AG09319 (cell line): Measurements from ENCODE around the gene DGKH.

ENCODE experiments used
- DNase-seq: peaks from one replicate; pipeline ENCODE4 v3.0.0-alpha.2; 2010; ENCODE audit warnings: low read depth; ENCODE audit errors: extremely low read depth
- CTCF ChIP-seq: IDR thresholded peaks from 2 replicates; pipeline ENCODE4 v1.5.1; 2011; ENCODE audit warnings: low read depth, mild to moderate bottlenecking, inconsistent platforms, low read length, moderate library complexity

DGKH gene, protein sequence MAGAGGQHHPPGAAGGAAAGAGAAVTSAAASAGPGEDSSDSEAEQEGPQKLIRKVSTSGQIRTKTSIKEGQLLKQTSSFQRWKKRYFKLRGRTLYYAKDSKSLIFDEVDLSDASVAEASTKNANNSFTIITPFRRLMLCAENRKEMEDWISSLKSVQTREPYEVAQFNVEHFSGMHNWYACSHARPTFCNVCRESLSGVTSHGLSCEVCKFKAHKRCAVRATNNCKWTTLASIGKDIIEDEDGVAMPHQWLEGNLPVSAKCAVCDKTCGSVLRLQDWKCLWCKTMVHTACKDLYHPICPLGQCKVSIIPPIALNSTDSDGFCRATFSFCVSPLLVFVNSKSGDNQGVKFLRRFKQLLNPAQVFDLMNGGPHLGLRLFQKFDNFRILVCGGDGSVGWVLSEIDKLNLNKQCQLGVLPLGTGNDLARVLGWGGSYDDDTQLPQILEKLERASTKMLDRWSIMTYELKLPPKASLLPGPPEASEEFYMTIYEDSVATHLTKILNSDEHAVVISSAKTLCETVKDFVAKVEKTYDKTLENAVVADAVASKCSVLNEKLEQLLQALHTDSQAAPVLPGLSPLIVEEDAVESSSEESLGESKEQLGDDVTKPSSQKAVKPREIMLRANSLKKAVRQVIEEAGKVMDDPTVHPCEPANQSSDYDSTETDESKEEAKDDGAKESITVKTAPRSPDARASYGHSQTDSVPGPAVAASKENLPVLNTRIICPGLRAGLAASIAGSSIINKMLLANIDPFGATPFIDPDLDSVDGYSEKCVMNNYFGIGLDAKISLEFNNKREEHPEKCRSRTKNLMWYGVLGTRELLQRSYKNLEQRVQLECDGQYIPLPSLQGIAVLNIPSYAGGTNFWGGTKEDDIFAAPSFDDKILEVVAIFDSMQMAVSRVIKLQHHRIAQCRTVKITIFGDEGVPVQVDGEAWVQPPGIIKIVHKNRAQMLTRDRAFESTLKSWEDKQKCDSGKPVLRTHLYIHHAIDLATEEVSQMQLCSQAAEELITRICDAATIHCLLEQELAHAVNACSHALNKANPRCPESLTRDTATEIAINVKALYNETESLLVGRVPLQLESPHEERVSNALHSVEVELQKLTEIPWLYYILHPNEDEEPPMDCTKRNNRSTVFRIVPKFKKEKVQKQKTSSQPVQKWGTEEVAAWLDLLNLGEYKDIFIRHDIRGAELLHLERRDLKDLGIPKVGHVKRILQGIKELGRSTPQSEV

GRCh38 chr13:42048342-42048683 lies at the start of gene DGKH:
TSS of gene DGKH (plus strand) at chr13:42048648. CDS start at chr13:42048774, 126 bp downstream.
- DNase-seq, result no peak
- TF ChIP-seq CTCF, result no peak

DNA sequence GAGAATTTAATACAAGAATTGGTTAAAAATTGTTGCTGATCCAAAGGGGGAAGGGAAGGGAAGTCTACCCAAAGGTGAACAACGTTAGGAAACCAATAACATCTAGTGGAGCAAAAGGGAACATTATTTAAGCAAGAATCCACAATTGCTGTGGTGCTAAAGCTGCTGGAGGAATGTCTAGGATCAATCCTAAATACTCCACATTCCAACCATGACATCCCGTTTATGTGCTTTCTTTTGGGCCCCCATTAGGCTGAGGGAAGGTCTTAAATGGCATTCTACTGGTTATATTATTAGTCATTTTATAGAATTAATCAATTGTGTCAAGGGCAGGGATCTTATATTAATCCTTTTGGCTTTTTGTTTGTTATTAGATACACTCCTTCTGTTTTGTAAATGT lies 47.6 kb upstream of the DGKH start:
- TF ChIP-seq CTCF, result no peak
- no peak for DNase-seq

DNA sequence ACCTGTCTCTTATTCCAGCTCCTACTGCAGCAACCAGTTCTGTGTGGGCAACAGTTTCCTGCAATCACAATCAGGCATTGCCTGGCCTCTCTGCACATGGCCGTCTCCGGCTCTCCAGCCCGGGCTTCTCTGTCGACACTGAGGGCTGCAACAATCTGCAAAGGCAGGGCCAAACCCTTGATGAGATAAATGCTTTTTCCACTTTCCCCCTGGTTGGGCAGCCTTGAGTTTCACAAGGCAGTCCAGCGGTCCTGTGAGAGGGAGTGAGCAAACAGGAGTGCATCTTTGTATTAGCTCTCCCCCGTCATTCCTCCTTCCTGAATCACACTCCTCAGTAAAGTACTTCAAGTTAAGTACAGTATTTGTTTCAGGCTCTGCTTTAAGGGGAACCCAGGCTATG lies 46.9 kb upstream of the DGKH start:
- peak; percentile 37 for DNase-seq

GRCh38 chr13:42002066-42002465 lies 46.4 kb upstream of the DGKH start:
- no peak for DNase-seq
- TF ChIP-seq CTCF, result no peak

More for the DNA sequence above, 46.9 kb upstream of the DGKH start:
- TF ChIP-seq CTCF, result no peak

GRCh38 chr13:42007844-42008243 lies 40.6 kb upstream of the DGKH start:
- TF ChIP-seq CTCF, result no peak
- DNase-seq, result no peak

- TF ChIP-seq CTCF, result no peak
- no peak for DNase-seq
Observed at GRCh38 chr13:42009057-42009456, 39.4 kb upstream of the DGKH start.
